Putamen (tissue), 1 donor: Measurements from ENCODE around the gene C19orf12.
"Not testable (repeated sequence)": the region's sequence is repeated elsewhere in the genome, so short reads cannot be mapped to it uniquely, and the experiment has no call there.

ENCODE experiments used
- DNase-seq: peaks from one replicate; pipeline ENCODE4 v3.0.0-alpha.2; 2016; ENCODE audit warnings: low spot score

The C19orf12 gene

GRCh38 chr19:29731331-29731850 lies 16.3 kb upstream of the C19orf12 start:
- no peak for DNase-seq

- no peak for DNase-seq
These were observed 12.8 kb upstream of the C19orf12 start for GRCh38 chr19:29727906-29728305.

DNA sequence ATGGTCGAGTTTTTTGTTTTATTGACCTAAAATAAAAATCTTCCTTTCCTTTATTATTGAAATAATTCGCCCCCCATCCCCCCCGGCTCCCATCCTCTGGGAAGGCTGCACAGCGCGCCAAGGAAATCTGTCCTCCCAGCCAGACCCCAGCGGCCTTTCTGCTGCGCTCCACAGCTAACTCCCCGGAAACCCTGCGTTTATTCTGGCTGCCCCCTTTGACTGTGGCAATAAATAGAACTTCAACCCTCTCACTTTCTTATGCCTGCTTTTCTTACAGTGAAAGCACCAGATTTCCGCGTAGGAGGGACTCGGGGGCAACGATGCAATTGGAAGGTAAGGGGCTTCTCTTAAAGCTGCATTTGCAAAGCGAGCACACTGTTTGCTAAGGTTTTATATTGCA lies 9.7 kb upstream of the C19orf12 start:
- DNase-seq, result no peak

GRCh38 chr19:29724102-29724641 lies 9.1 kb upstream of the C19orf12 start:
- peak; percentile 21 for DNase-seq

- no peak for DNase-seq
These were observed 2.0 kb upstream of the C19orf12 start for GRCh38 chr19:29717051-29717450.

DNA sequence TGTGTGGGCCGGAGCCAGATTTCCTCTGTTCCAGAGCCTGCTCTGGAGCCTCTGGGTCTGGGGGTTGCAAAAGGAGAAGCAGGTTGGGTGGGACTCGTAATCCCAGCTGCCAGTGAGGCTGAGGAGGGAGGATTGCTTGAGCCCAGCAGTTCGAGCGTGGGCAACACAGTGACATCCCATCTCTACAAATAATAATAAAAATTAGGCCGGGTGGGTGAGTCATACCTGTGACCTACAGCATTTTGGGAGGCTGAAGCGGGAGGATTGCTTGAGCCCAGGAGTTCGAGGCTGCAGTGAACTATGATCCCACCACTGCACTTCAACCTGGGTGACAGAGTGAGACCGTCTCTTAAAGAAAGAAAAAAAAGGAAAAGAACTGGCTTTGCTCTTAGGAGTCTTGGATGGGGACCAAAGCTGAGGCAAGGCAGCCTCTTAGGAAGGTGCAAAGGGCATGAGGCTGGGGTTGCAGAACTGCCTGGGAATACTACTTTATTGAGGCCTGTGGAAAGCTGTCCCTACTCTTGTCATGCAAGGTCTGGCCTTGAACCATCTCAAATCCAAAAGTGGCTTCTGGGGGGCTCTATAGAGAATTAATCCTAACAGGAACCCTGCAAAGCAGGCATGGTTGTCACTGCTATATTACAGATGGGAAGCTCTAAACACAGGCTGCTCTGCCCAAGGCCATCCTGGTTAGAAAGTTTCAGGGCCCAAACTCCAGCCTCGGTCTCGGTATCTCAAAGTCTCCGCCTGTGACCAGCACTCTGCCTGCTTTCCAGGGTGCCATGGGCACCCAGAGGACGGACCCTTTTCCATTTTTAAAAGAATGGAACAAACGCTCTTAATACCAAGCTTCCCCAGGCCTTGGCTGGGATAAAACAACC lies 880 bp upstream of the C19orf12 start:
- peak; percentile 26 for DNase-seq

DNA sequence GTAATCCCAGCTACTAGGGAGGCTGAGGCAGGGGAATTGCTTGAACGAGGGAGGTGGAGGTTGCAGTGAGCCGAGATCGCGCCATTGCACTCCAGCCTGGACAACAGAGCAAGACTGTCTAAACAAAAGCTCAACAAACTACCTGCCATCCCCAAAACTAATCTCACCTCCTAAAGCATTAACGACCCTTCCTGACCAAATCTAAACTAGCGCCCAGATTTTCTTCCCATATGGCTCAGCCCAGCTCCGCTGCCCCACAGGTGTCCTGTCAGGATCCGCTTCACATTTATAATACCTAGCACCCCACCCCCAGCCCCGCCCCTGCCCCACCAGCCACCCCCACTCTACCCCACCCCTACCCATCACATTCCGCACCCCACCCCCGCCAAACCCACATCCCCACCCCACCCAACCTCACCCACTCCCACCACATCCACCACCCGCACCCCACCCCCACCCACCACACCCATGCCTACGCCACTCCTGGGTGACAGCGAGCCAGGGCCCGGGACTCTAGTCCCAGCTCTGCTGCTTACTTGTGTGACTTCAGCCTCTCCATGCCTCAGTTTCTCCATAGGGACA lies 599 bp downstream of the C19orf12 start:
- DNase-seq, result no peak

GRCh38 chr19:29712744-29713516 lies 2.1 kb downstream of the C19orf12 start:
- no peak for DNase-seq

GRCh38 chr19:29711584-29712132 lies 3.4 kb downstream of the C19orf12 start:
- DNase-seq, result no peak

GRCh38 chr19:29709440-29709798 lies 5.6 kb downstream of the C19orf12 start:
- DNase-seq, result not testable (repeated sequence)

DNA sequence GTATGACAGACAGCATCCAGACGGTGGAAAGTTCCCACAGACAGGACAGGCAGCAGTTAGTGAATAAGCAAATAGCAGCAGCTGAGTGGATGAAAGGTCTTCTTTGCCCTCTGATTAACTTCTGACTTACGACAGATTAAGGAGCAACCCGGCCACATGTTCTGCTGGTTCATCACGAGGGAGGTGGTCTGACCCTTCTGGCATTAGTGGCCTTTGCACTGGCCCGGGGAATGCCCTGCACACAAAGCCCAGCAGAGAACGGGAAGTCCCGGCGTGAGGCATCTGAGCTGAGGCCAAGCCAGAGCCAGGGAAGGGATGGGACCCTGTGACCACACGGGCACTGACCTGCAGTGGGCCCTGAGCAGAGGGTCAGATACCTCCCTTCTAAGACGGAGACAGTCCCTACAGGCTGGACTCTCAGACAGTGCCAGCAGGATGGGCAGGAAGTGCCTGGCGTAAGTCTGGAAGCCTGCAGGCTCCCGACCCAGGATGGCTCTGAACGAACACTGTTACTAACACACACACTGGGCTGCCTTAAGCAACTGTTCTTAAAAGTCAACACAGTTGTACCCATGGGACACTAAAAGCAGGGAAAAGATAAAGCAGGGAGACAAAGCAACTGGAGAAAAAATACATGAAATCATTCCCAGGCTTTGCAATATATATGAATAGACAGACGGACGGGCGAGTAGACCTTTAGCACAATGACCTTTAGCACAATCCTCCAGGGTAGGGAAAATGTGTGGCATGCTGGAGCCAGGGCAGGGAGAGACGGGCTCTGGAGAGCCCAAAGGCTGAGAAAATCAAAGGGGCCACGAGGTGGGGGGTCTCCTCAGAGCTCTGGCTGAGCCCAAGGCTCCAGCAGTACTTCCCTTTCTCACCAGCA lies 6.3 kb downstream of the C19orf12 start:
- no peak for DNase-seq

GRCh38 chr19:29706635-29707034 lies 8.4 kb downstream of the C19orf12 start:
- DNase-seq, result no peak

- DNase-seq, result no peak
These were observed 9.4 kb downstream of the C19orf12 start for GRCh38 chr19:29705706-29706105.

GRCh38 chr19:29704562-29705558 lies 10.2 kb downstream of the C19orf12 start:
- no peak for DNase-seq

- DNase-seq, result no peak
These were observed 12.1 kb downstream of the C19orf12 start for GRCh38 chr19:29702963-29703320.

GRCh38 chr19:29702161-29702962 lies 12.7 kb downstream of the C19orf12 start:
- DNase-seq, result no peak

- no peak for DNase-seq
These were observed 14.6 kb downstream of the C19orf12 start for GRCh38 chr19:29700498-29700897.

DNA sequence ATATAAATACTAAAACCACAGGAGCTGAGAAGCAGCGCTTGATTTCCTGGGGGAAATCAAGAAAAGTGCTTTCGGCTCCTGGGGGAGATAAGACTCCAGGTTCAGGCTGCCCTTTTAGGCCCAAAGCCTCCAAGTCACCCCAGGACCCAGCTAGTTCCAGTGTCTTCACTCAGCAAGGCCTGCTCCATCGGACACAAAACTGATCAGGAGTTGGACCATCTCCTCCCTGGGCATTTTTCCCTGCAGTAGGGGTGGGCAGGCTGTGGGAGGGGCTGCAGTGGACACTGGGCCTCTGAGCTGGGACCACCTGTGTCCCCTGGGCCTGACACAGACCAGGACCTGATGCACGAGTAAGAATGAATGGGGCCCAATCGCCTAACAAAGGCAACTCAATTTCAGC lies 15.2 kb downstream of the C19orf12 start:
- no peak for DNase-seq
